GM10266 (cell line): ENCODE measurements around the gene CATSPER4.

Experiments used
- DNase-seq: peaks from one replicate; pipeline ENCODE4 v3.0.0; 2012; ENCODE audit errors: extremely low spot score
- CTCF ChIP-seq: IDR thresholded peaks from 2 replicates; pipeline ENCODE4 v1.5.1; 2012; ENCODE audit warnings: mild to moderate bottlenecking, low read depth; ENCODE audit not compliant: control insufficient read depth, insufficient read depth; ENCODE audit errors: missing control alignments

The CATSPER4 gene

GRCh38 chr1:26160527-26161414 lies 29.6 kb upstream of the CATSPER4 start:
- no peak for TF ChIP-seq CTCF
- no peak for DNase-seq

- DNase-seq: peak; percentile 66
- peak; percentile 16 for TF ChIP-seq CTCF
Measured at GRCh38 chr1:26161415-26162219, 28.8 kb upstream of the CATSPER4 start.

- DNase-seq: peak; percentile 29
- TF ChIP-seq CTCF: no peak
Measured at GRCh38 chr1:26162220-26162709, 28.1 kb upstream of the CATSPER4 start.

GRCh38 chr1:26163684-26164035 lies 26.7 kb upstream of the CATSPER4 start:
- peak; percentile 21 for DNase-seq
- TF ChIP-seq CTCF: no peak

GRCh38 chr1:26164036-26164860 lies 26.2 kb upstream of the CATSPER4 start:
- DNase-seq: peak; percentile 85
- peak; percentile 90 for TF ChIP-seq CTCF

GRCh38 chr1:26164861-26165842 lies 25.2 kb upstream of the CATSPER4 start:
- no peak for TF ChIP-seq CTCF
- DNase-seq: no peak
